PC-9 (cell line): ENCODE results near the gene COMT.
"Not testable (repeated sequence)": the region's sequence is repeated elsewhere in the genome, so short reads cannot be mapped to it uniquely, and the experiment has no call there.

Source experiments
- EZH2 ChIP-seq: fragments of 200-600 bp; sonication (generic); IDR thresholded peaks from 2 replicates; pipeline ENCODE4 v1.8.0; 2017; ENCODE audit warnings: antibody characterized with exemption, low read depth
- TF ChIP-seq, protein P1 (sequence below): fragments of 200-600 bp; sonication (generic); conservative IDR thresholded peaks from 2 replicates; pipeline ENCODE4 v1.6.1; 2017; ENCODE audit warnings: mixed run types, antibody characterized with exemption, mild to moderate bottlenecking, moderate library complexity

DNA sequence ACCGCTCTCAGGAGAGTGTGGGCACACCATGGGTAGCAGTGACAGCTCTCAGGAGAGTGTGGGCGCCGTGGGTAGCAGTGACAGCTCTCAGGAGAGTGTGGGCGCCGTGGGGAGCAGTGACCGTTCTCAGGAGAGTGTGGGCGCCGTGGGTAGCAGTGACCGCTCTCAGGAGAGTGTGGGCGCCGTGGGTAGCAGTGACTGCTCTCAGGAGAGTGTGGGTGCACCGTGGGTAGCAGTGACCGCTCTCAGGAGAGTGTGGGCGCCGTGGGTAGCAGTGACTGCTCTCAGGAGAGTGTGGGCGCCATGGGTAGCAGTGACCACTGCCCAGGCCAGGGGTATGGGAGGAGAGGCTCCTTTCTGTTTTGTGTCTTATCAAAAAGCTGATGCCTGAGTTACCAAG, 33.7 kb upstream of the COMT start:
- TF ChIP-seq EZH2: not testable (repeated sequence)
- TF ChIP-seq, protein P1, sequence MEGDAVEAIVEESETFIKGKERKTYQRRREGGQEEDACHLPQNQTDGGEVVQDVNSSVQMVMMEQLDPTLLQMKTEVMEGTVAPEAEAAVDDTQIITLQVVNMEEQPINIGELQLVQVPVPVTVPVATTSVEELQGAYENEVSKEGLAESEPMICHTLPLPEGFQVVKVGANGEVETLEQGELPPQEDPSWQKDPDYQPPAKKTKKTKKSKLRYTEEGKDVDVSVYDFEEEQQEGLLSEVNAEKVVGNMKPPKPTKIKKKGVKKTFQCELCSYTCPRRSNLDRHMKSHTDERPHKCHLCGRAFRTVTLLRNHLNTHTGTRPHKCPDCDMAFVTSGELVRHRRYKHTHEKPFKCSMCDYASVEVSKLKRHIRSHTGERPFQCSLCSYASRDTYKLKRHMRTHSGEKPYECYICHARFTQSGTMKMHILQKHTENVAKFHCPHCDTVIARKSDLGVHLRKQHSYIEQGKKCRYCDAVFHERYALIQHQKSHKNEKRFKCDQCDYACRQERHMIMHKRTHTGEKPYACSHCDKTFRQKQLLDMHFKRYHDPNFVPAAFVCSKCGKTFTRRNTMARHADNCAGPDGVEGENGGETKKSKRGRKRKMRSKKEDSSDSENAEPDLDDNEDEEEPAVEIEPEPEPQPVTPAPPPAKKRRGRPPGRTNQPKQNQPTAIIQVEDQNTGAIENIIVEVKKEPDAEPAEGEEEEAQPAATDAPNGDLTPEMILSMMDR: not testable (repeated sequence)
